Stimulated activated CD4-positive, alpha-beta T cell treated with anti-CD3 and anti-CD28 coated beads, Interleukin-1b, Interleukin-23, amount 100 ng/mL, for 24 hours (primary cell): ENCODE measurements around the gene MYH10.

Experiments used
- DNase-seq, 4 experiments: peaks; one replicate each; pipeline ENCODE4 v3.0.0-alpha.2; 2020; ENCODE audit warnings: low read depth in 4 of 4, low spot score in 1 of 4

The MYH10 gene

GRCh38 chr17:8610558-8610957 is 20.0 kb downstream of the MYH10 start:
- DNase-seq: no peak

GRCh38 chr17:8609910-8610309 is 20.6 kb downstream of the MYH10 start:
- no peak for DNase-seq

- DNase-seq: no peak
Observed at GRCh38 chr17:8608001-8608400, 22.5 kb downstream of the MYH10 start.

GRCh38 chr17:8606401-8606800 is 24.1 kb downstream of the MYH10 start:
- no peak for DNase-seq

GRCh38 chr17:8602679-8603078 is 27.8 kb downstream of the MYH10 start:
- no peak for DNase-seq

- no peak for DNase-seq
Observed at GRCh38 chr17:8599351-8600011, 31.0 kb downstream of the MYH10 start.

DNA sequence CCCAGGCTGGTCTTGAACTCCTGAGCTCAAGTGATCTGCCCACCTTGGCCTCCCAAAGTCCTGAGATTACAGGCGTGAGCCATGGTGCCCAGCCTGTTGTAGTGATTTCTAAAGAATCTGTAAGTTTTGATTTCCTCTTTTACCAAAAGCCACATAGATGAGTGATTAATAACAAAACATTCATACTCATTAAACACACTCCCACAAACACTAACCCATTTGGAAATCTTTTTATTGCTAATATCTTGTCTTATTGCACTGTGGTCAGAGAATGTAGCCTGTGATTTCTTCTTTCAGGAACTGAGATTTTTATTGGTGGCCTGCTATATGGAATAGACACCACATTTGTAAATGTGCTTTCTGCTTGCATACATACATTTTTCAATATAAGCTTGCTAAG is 31.6 kb downstream of the MYH10 start:
- DNase-seq: no peak

DNA sequence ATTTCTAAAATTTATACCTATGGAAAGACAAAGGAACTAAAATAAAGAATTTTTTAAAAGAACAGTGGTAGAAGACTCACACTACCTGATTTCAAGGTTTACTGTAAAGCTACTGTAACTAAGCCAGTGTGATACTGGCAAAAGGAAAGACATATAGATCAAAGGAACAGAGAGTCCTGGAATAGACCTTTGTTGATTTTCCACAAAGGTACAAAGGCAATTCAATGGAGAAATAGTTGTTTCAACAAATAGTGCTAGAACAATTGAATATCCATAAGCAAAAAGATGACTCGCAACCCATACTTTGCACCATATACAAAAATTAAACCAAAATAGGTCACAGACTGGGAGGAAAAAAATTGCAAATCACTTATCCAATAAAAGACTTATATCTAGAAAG is 36.7 kb downstream of the MYH10 start:
- DNase-seq: no peak

DNA sequence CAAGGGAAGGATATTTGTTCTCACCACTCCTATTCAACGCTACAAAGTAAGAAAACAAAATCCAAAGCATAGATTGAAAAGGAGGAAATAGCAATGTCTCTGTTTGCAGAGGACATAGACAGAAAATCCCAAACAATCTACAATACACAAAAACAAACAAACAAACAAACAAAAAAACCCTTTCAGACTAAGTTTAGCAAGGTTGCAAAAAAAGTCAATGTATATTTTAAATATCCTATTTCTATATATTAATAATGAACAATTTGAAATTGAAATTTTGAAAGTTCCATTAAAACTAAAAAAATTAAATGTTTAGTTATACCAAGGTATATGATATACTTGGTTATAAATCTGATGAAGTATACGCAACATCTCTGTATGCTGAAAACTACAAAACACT is 37.2 kb downstream of the MYH10 start:
- no peak for DNase-seq

GRCh38 chr17:8588877-8589554 is 41.5 kb downstream of the MYH10 start:
- DNase-seq: no peak

GRCh38 chr17:8586766-8587165 is 43.8 kb downstream of the MYH10 start:
- no peak for DNase-seq

GRCh38 chr17:8585911-8586310 is 44.6 kb downstream of the MYH10 start:
- DNase-seq: no peak

- no peak for DNase-seq
Observed at GRCh38 chr17:8583954-8584353, 46.6 kb downstream of the MYH10 start.

DNA sequence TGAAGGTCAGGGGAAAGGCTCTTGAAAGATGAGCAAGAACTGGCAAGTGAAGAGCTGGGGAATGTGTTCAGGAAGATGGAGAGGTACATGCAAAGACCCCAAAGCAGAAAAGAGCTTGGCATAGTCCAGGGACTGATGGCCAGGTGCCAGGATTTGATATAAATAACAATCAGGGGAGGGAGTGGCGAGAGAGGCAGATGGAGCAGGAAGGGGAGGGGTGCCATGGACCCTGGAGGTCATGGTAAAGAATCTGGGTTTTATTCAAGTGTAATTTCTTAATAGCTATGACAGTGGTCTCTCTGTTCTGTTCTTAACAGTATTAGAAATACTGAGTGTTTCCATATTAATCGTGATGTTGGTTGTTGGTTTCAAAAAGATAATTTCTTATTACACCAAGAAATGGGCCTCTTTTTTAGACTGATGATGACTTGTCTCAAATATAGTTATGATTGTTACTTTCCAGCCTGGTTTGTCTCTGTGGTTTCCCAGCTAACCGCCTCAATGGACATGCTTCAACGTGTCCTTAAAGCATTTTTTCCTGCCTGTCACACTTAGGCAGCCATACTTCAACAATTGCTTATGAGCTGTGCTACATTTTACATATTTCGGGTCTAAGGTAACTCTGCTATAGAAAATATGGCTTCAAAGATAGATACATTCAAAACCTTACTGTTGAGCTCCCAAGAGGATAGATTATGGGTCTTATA is 49.4 kb downstream of the MYH10 start:
- no peak for DNase-seq

DNA sequence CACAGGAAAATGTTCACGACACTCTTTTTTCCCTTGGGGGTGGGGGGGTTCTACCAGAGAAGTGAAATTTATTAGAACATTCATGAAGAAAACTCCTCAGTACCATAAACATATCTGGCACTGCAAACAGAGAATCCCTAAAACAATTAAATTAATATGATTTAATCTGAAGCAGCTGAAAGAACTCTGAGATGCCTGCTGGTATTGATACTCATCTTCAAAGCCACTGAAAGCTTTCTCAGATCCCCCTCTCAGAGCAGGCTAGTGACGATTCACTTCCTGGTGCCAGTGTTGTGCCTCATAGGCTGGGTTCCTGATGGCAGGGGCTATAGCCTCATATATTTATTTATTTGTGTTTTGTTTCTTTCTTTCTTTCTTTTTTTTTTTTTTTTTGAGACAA is 52.7 kb downstream of the MYH10 start:
- DNase-seq: no peak

DNA sequence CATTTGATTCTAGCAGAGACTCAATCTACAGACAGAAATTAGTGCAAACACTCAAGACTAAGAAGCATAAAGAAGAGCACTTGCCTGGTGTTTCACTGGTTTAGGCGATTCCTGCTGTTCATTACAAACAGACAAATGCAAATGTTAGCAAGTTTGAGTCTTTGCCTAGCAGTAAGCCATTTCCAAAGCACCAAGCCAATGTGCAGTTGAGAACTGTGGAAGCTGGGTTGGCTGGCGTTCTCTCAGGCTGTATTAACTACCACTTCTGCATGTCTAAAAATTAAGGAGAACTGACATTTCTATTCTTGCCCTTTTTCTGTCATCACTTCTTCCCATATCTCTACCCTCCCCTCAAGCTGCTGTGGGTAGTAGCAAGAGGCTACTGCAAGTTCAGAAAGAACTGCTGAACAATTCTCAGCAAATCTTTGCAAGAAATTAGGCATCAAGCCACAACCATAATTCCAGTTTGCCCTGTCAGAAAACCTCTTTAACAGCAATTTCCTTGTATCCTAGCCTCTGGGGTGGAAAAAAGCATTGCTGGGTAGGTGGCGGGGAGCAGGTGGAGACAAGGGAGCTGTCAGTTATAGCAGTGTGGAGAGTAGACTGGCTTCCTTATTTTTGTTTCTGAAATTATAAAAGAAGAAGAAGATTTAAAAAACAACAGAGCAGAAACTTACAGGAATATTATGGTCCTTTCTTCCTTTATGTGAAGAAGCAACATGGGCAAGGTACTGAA is 53.8 kb downstream of the MYH10 start:
- no peak for DNase-seq

- DNase-seq: no peak
Observed at GRCh38 chr17:8574687-8575086, 55.8 kb downstream of the MYH10 start.

GRCh38 chr17:8572764-8573163 is 57.8 kb downstream of the MYH10 start:
- no peak for DNase-seq

- no peak for DNase-seq
Observed at GRCh38 chr17:8563981-8564602, 66.4 kb downstream of the MYH10 start.

- no peak for DNase-seq
Observed at GRCh38 chr17:8563024-8563776, 67.3 kb downstream of the MYH10 start.

DNA sequence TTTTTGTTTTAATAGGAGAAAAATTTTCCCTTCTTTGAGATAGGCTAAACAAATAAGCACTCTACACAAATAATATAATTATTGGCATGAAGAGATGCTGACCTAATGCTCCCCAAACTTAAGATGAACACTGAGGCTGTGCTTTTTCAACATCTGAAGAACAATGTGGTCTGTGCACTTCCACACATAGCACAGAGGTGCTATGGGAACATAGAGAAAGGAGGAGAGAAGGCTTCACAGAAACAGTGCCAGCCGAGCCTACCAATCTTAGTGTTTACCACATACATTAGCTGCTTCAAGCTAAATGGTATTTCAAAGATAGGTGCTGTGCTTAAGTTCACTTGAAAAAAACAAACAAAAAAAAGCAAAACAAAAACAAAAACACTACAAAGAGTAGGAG is 72.4 kb downstream of the MYH10 start:
- DNase-seq: no peak
